Smooth muscle cell (in vitro differentiated cells): ENCODE data around the gene GFRA3. TPM values are rescaled to one million over a fixed set of nuclear protein-coding genes. Genes with fewer than 3 reads are reported as not detected.

Experiments used
- DNase-seq: peaks from one replicate; lab custom pipeline; 2025; ENCODE audit not compliant: unreplicated experiment; lab: John Stamatoyannopoulos, UW
- H2AFZ ChIP-seq: fragments of 200-600 bp; sonication (generic); 2 replicates; pipeline ENCODE4 v1.6.0; 2016; ENCODE audit warnings: antibody characterized with exemption, low read depth, mild to moderate bottlenecking
- H3F3A ChIP-seq: fragments of 200-600 bp; sonication (generic); 2 replicates; pipeline ENCODE4 v1.6.0; 2017; ENCODE audit warnings: antibody characterized with exemption, low read depth
- H3K27ac ChIP-seq: fragments of 200-600 bp; sonication (generic); 2 replicates; pipeline ENCODE4 v1.5.1; 2016; ENCODE audit warnings: low read depth, mild to moderate bottlenecking
- H3K27me3 ChIP-seq: fragments of 200-600 bp; sonication (generic); 2 replicates; pipeline ENCODE4 v1.6.1; 2016; ENCODE audit warnings: low read depth, mild to moderate bottlenecking
- H3K36me3 ChIP-seq: fragments of 200-600 bp; sonication (generic); 2 replicates; pipeline ENCODE4 v1.5.1; 2016; ENCODE audit warnings: low read depth
- H3K4me1 ChIP-seq: fragments of 200-600 bp; sonication (generic); 2 replicates; pipeline ENCODE4 v1.5.1; 2016; ENCODE audit warnings: low read depth
- H3K4me2 ChIP-seq: fragments of 200-600 bp; sonication (generic); 2 replicates; pipeline ENCODE4 v1.6.0; 2016; ENCODE audit warnings: mild to moderate bottlenecking
- H3K4me3 ChIP-seq: fragments of 200-600 bp; sonication (generic); 2 replicates; pipeline ENCODE4 v1.5.1; 2016; ENCODE audit warnings: mild to moderate bottlenecking
- H3K79me2 ChIP-seq: fragments of 200-600 bp; sonication (generic); 2 replicates; pipeline ENCODE4 v1.6.0; 2016; ENCODE audit warnings: low read depth, mild to moderate bottlenecking
- H3K9ac ChIP-seq: fragments of 200-600 bp; sonication (generic); 2 replicates; pipeline ENCODE4 v1.6.0; 2016; ENCODE audit warnings: low read depth
- H3K9me3 ChIP-seq: fragments of 200-600 bp; sonication (generic); replicated peaks from 2 replicates; pipeline ENCODE4 v1.5.1; 2016; ENCODE audit warnings: low read depth
- H4K20me1 ChIP-seq: fragments of 200-600 bp; sonication (generic); 2 replicates; pipeline ENCODE4 v1.6.0; 2016; ENCODE audit warnings: low read depth
- WGBS: methylation state at CpG from one replicate; pipeline ENCODE4 v1.1.7; 2016; ENCODE audit warnings: low lambda C conversion rate; 5-methylcytosine and 5-hydroxymethylcytosine counted together
- polyA plus RNA-seq: library from polyadenylated mRNA; unstranded; fragments of >200 nt; fragmentation: Nextera tagmentation; extraction: Ambion mirVana; gene quantifications from 2 replicates; pipeline ENCODE4 v1.2.1, GENCODE V29; 2016
- total RNA-seq: library from RNA; depleted of rRNA; stranded (reverse); fragments of >200 nt; gene quantifications from 2 replicates; pipeline ENCODE4 v1.2.3, GENCODE V29; 2014
- TF ChIP-seq, protein P1 (sequence below): fragments of 200-600 bp; sonication (generic); IDR thresholded peaks from 2 replicates; pipeline ENCODE4 v1.5.1; 2017; ENCODE audit warnings: borderline replicate concordance, mild to moderate bottlenecking, antibody characterized with exemption; ENCODE audit not compliant: insufficient read depth, poor library complexity, severe bottlenecking

The GFRA3 gene
- total and polyA plus RNA-seq, 2 experiments from 2014 or later: 2.7 TPM; not detected in 1

DNA sequence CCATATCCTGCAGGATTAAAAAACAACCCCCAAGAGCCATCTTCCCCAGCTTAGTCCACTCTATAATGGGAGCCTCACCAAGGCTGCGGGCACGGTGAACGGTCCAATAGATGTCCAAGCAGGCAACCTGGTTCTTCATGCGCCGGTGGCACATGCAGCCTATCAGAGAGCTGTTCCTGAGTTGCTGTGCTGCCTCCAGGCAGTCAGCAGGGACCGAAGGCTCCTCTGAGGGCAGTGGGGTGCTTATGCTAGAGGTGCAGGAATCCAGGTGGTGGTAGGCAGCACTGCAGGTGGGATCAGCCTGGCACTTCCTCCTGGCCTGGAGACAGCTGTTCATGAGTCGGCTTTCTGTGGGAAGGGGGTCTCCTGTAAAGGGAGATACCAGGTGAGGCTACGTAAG is 10.2 kb downstream of the GFRA3 start:
- 96% methylated on average over 8 of the region's 8 CpGs for WGBS
- Histone ChIP-seq H2AFZ (no peak overlapping the region), H3K9me3 (no peaks in the 10 kb centered on the region), H3K36me3 (no peaks in the 10 kb centered on the region), H4K20me1 (no peaks in the 10 kb centered on the region), H3K27ac (no peak overlapping the region), H3K9ac (no peak overlapping the region), H3F3A (no peaks in the 10 kb centered on the region), H3K4me2 (no peak overlapping the region), H3K27me3 (no peaks in the 10 kb centered on the region), H3K4me1 (no peaks in the 10 kb centered on the region), H3K4me3 (no peak overlapping the region), H3K79me2 (no peaks in the 10 kb centered on the region)
- no peak for DNase-seq
- TF ChIP-seq, protein P1, sequence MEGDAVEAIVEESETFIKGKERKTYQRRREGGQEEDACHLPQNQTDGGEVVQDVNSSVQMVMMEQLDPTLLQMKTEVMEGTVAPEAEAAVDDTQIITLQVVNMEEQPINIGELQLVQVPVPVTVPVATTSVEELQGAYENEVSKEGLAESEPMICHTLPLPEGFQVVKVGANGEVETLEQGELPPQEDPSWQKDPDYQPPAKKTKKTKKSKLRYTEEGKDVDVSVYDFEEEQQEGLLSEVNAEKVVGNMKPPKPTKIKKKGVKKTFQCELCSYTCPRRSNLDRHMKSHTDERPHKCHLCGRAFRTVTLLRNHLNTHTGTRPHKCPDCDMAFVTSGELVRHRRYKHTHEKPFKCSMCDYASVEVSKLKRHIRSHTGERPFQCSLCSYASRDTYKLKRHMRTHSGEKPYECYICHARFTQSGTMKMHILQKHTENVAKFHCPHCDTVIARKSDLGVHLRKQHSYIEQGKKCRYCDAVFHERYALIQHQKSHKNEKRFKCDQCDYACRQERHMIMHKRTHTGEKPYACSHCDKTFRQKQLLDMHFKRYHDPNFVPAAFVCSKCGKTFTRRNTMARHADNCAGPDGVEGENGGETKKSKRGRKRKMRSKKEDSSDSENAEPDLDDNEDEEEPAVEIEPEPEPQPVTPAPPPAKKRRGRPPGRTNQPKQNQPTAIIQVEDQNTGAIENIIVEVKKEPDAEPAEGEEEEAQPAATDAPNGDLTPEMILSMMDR: no peak

DNA sequence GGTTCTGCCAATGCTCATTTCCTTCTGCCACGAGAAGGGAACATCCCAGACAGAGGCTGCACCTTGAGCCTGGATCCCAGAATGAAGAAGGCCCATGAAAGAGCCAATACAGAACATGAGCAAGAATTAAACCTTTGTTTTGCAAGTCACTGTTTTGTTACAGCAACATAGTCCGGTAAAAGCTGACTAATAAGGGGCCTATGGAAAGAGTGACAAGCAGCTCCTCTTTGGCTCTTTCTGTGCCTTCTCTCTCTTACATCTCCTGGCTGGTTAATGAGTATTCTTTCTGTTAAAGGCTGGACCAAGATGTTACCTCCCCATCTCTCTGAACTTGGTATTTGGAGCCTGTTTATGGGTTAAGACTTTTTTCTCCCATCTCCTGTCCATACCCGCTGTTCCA is 10.8 kb downstream of the GFRA3 start:
- no peak for DNase-seq
- 87% methylated on average over 3 of the region's 3 CpGs for WGBS
- Histone ChIP-seq H3K27me3 (no peaks in the 10 kb centered on the region), H3K27ac (no peak overlapping the region), H3K9ac (no peak overlapping the region), H3K4me3 (no peak overlapping the region), H3F3A (no peaks in the 10 kb centered on the region), H3K9me3 (no peaks in the 10 kb centered on the region), H3K4me2 (no peak overlapping the region), H3K4me1 (no peaks in the 10 kb centered on the region), H3K36me3 (no peaks in the 10 kb centered on the region), H3K79me2 (no peaks in the 10 kb centered on the region), H2AFZ (no peak overlapping the region), H4K20me1 (no peaks in the 10 kb centered on the region)
- TF ChIP-seq, protein P1: no peak

DNA sequence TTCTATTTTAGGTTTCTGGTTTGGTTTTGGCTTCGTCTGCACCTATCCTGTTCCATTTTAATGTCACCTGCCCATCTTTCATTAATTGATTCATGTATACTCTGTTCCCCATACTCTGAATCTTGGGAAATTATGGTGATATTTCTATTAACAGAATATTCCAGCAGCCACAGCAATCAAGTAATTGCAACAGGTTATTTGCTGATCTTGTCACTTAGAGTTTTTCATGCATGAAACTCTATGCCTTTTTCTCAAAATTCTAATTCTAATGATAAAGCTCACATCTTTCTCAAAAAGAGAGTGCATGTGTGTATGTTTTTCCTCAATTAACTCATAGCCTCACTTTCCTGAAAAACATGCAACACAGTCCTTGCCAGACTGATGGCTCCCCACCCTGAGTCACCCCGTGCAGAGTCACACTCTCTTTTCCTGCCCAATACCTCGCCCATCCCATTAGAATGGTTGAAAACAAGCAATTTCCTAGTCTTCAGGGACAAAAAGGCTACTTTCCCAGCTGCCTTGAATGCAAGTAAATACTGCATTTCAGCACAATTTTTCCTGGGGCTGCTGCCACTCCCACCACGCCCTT is 15.6 kb downstream of the GFRA3 start:
- Histone ChIP-seq H3F3A (no peaks in the 10 kb centered on the region), H3K4me3 (no peak overlapping the region), H3K4me2 (no peak overlapping the region), H3K4me1 (no peaks in the 10 kb centered on the region), H3K9ac (no peak overlapping the region), H3K9me3 (no peaks in the 10 kb centered on the region), H2AFZ (no peak overlapping the region), H3K79me2 (no peaks in the 10 kb centered on the region), H3K36me3 (no peaks in the 10 kb centered on the region), H4K20me1 (no peaks in the 10 kb centered on the region), H3K27ac (no peak overlapping the region), H3K27me3 (no peaks in the 10 kb centered on the region)
- WGBS: 88% methylated on average over 4 of the region's 4 CpGs
- TF ChIP-seq, protein P1: no peak
- no peak for DNase-seq

GRCh38 chr5:138257583-138257982 is 16.8 kb downstream of the GFRA3 start:
- Histone ChIP-seq H3K79me2 (no peaks in the 10 kb centered on the region), H2AFZ (no peak overlapping the region), H3K36me3 (no peaks in the 10 kb centered on the region), H3K4me1 (no peaks in the 10 kb centered on the region), H3K4me2 (no peak overlapping the region), H3K27ac (no peak overlapping the region), H3K9me3 (no peaks in the 10 kb centered on the region), H3K9ac (no peak overlapping the region), H4K20me1 (no peaks in the 10 kb centered on the region), H3K4me3 (no peak overlapping the region), H3K27me3 (no peaks in the 10 kb centered on the region), H3F3A (no peaks in the 10 kb centered on the region)
- TF ChIP-seq, protein P1: no peak
- 95% methylated on average over 29 of the region's 29 CpGs for WGBS
- DNase-seq: no peak
